HepG2 (cell line): Measurements from ENCODE around the gene HPCAL1. TPM values are rescaled to one million over a fixed set of nuclear protein-coding genes. Genes with fewer than 3 reads are reported as not detected.

ENCODE experiments used
- CHCHD3 ChIP-seq: sonication (generic); formaldehyde crosslinking; IDR thresholded peaks from 2 replicates; pipeline ENCODE4 v1.8.0; 2022; ENCODE audit warnings: mild to moderate bottlenecking, missing genetic modification reagents, moderate library complexity
- DNMT3B ChIP-seq: conservative IDR thresholded peaks from 2 replicates; pipeline ENCODE4 v1.6.1; 2016; ENCODE audit warnings: missing biosample characterization, control low read depth
- ETV5 ChIP-seq: IDR thresholded peaks from 2 replicates; pipeline ENCODE4 v1.6.1; 2018; ENCODE audit warnings: missing biosample characterization, missing genetic modification reagents, inconsistent platforms, borderline replicate concordance
- FOSL2 ChIP-seq: sonication (generic); formaldehyde crosslinking; IDR thresholded peaks from 2 replicates; pipeline ENCODE4 v1.4.0; 2020; ENCODE audit warnings: missing genetic modification reagents
- GABPA ChIP-seq, 2 experiments: IDR thresholded peaks; 2 replicates each; pipeline ENCODE4 v1.6.1; 2011 to 2016; ENCODE audit warnings: low read depth in 2 of 2, low read length in 1 of 2, missing biosample characterization in 1 of 2, missing genetic modification characterization in 1 of 2
- GTF3A ChIP-seq: sonication (generic); formaldehyde crosslinking; conservative IDR thresholded peaks from 2 replicates; pipeline ENCODE4 v1.4.0; 2020; ENCODE audit warnings: mild to moderate bottlenecking, missing genetic modification reagents
- KLF11 ChIP-seq: IDR thresholded peaks from 2 replicates; pipeline ENCODE4 v1.6.1; 2016; ENCODE audit warnings: missing compliant biosample characterization
- MED1 ChIP-seq: sonication (generic); formaldehyde crosslinking; IDR thresholded peaks from 2 replicates; pipeline ENCODE4 v1.4.0; 2020; ENCODE audit warnings: missing genetic modification reagents
- NKX3-1 ChIP-seq: sonication (generic); formaldehyde crosslinking; IDR thresholded peaks from 2 replicates; pipeline ENCODE4 v1.5.0; 2020; ENCODE audit warnings: missing genetic modification reagents
- RXRB ChIP-seq: IDR thresholded peaks from 2 replicates; pipeline ENCODE4 v1.6.1; 2016; ENCODE audit warnings: borderline replicate concordance, missing genetic modification reagents, missing compliant biosample characterization
- SAP130 ChIP-seq: IDR thresholded peaks from 2 replicates; pipeline ENCODE4 v1.6.1; 2016; ENCODE audit warnings: low read depth
- SMC3 ChIP-seq: IDR thresholded peaks from 2 replicates; pipeline ENCODE4 v1.6.1; 2011; ENCODE audit warnings: low read length, improper control_type of control experiment
- SOX13 ChIP-seq, 3 experiments: fragments of 450-650 bp in 1 of 3; sonication (generic) in 1 of 3; formaldehyde crosslinking in 1 of 3; IDR thresholded peaks in 2 of 3; conservative IDR thresholded peaks in 1 of 3; 2 replicates each; pipeline versions ENCODE4 v1.5.0 to v1.6.1; 2016 to 2020; ENCODE audit warnings: antibody characterized with exemption in 1 of 3, mild to moderate bottlenecking in 1 of 3, missing compliant biosample characterization in 1 of 3, missing genetic modification reagents in 1 of 3, moderate library complexity in 1 of 3
- SRY ChIP-seq: sonication (generic); formaldehyde crosslinking; IDR thresholded peaks from 2 replicates; pipeline ENCODE4 v1.8.0; 2022; ENCODE audit warnings: mild to moderate bottlenecking, missing genetic modification reagents
- TCF7 ChIP-seq: sonication (generic); IDR thresholded peaks from 2 replicates; pipeline ENCODE4 v1.6.1; 2016; ENCODE audit warnings: antibody characterized with exemption, low read depth
- TFE3 ChIP-seq: IDR thresholded peaks from 2 replicates; pipeline ENCODE4 v1.6.1; 2016
- THAP11 ChIP-seq: IDR thresholded peaks from 2 replicates; pipeline ENCODE4 v1.6.1; 2016; ENCODE audit warnings: missing biosample characterization, missing genetic modification reagents
- U2AF2 ChIP-seq: fragments of 200-400 bp; formaldehyde crosslinking; IDR thresholded peaks from 2 replicates; pipeline ENCODE4 v1.6.1; 2017; ENCODE audit warnings: low read depth, mild to moderate bottlenecking, low read length
- ZFP37 ChIP-seq: sonication (generic); formaldehyde crosslinking; IDR thresholded peaks from 2 replicates; pipeline ENCODE4 v1.4.0; 2020; ENCODE audit warnings: missing genetic modification reagents, borderline replicate concordance
- ZGPAT ChIP-seq: IDR thresholded peaks from 2 replicates; pipeline ENCODE4 v1.6.1; 2016; ENCODE audit warnings: mild to moderate bottlenecking
- ZNF234 ChIP-seq: sonication (generic); formaldehyde crosslinking; conservative IDR thresholded peaks from 2 replicates; pipeline ENCODE4 v1.5.1; 2020; ENCODE audit warnings: mild to moderate bottlenecking, missing genetic modification reagents
- ZNF256 ChIP-seq: sonication (generic); formaldehyde crosslinking; conservative IDR thresholded peaks from 2 replicates; pipeline ENCODE4 v1.4.0; 2020; ENCODE audit warnings: missing genetic modification reagents
- ZNF281 ChIP-seq: sonication (generic); formaldehyde crosslinking; IDR thresholded peaks from 2 replicates; pipeline ENCODE4 v1.4.0; 2020; ENCODE audit warnings: missing genetic modification reagents, borderline replicate concordance
- ZNF558 ChIP-seq: sonication (generic); formaldehyde crosslinking; IDR thresholded peaks from 2 replicates; pipeline ENCODE4 v1.9.0; 2022; ENCODE audit warnings: mild to moderate bottlenecking, missing genetic modification reagents, borderline replicate concordance
- ZNF619 ChIP-seq: sonication (generic); formaldehyde crosslinking; IDR thresholded peaks from 2 replicates; pipeline ENCODE4 v1.4.0; 2020; ENCODE audit warnings: mild to moderate bottlenecking, missing genetic modification reagents
- ZNF674 ChIP-seq: sonication (generic); formaldehyde crosslinking; IDR thresholded peaks from 2 replicates; pipeline ENCODE4 v1.5.0; 2020; ENCODE audit warnings: low read depth, mild to moderate bottlenecking, missing genetic modification reagents
- ZNF780A ChIP-seq: sonication (generic); formaldehyde crosslinking; IDR thresholded peaks from 2 replicates; pipeline ENCODE4 v1.8.0; 2022; ENCODE audit warnings: mild to moderate bottlenecking, missing genetic modification reagents, moderate library complexity
- polyA plus RNA-seq, 8 experiments: library from polyadenylated mRNA; depleted of rRNA in 3 of 8; stranded (reverse) in 7 of 8; unstranded in 1 of 8; fragments of >200 nt; fragmentation: Illumina TruSeq in 4 of 8; extraction: Trizol in 4 of 8; gene quantifications; 2 replicates each; pipeline versions ENCODE4 v1.2.1 to v1.2.3, GENCODE V29; 2011 to 2016; ENCODE audit warnings: low read depth in 4 of 8, missing spikeins in 1 of 8, mixed read lengths in 1 of 8; ENCODE audit not compliant: insufficient read depth in 1 of 8
- total RNA-seq, 5 experiments: library from RNA; depleted of rRNA; stranded (reverse); fragments of >200 nt; fragmentation: Illumina TruSeq; extraction: Trizol; gene quantifications; 2 replicates each; pipeline ENCODE4 v1.2.3, GENCODE V29; 2016; ENCODE audit warnings: low read depth in 1 of 5

The HPCAL1 gene
- total and polyA plus RNA-seq, 2 of the 13 experiments (the other 11 are each of a cell fraction or from before 2014, with no cell fraction given): 29.5 to 29.9 TPM

GRCh38 chr2:10297959-10298531 lies 4.7 kb upstream of the HPCAL1 start (continued):
- TF ChIP-seq ZNF281 (CRISPR knock-in tag) (peak; percentile 20; the same call in 1 of the 2 replicates), ETV5 (CRISPR knock-in tag) (peak; percentile 86; the same call in 1 of the 2 replicates), KLF11 (CRISPR knock-in tag) (no peak), GTF3A (CRISPR knock-in tag) (no peak), ZNF780A (CRISPR knock-in tag) (no peak), GABPA (IDR thresholded peaks at IDR 0.05; ENCODE audit: low read depth, low read length) (no peak), GABPA (CRISPR knock-in tag; IDR thresholded peaks at IDR 0.05; ENCODE audit: low read depth) (peak; percentile 60), TFE3 (CRISPR knock-in tag) (no peak), ZNF234 (CRISPR knock-in tag) (no peak), ZGPAT (0 out of 2 replicates have a peak, but pooled peaks have one; percentile 24), ZNF558 (CRISPR knock-in tag) (no peak), DNMT3B (peak; percentile 45; the same call in 1 of the 2 replicates), SMC3 (no peak), MED1 (CRISPR knock-in tag) (peak; percentile 76), U2AF2 (no peak), ZNF256 (no peak), FOSL2 (CRISPR knock-in tag) (peak; percentile 95), ZFP37 (CRISPR knock-in tag) (no peak), SOX13 (IDR thresholded peaks at IDR 0.05) (no peak), SOX13 (CRISPR knock-in tag; conservative IDR thresholded peaks at IDR 0.05 in 1 of 2, IDR thresholded peaks at IDR 0.05 in 1 of 2) (no peak), RXRB (CRISPR knock-in tag) (peak; percentile 26; the same call in 1 of the 2 replicates), NKX3-1 (CRISPR knock-in tag) (no peak), ZNF619 (CRISPR knock-in tag) (no peak), TCF7 (no peak), CHCHD3 (CRISPR knock-in tag) (no peak), SAP130 (peak; percentile 69; the same call in 1 of the 2 replicates), ZNF674 (CRISPR knock-in tag) (no peak), SRY (CRISPR knock-in tag) (no peak), THAP11 (no peak)
